Calu3 (cell line): Measurements from ENCODE around the gene SERPIND1. TPM values are rescaled to one million over a fixed set of nuclear protein-coding genes. Genes with fewer than 3 reads are reported as not detected.

ENCODE experiments used
- BruUV-seq: library from RNA; stranded (reverse); fragments of 400-500 nt; replicated peaks from 2 replicates; lab custom pipeline; 2021; lab: Mats Ljungman, UMichigan
- CTCF ChIA-PET: fragments of 300-600 bp; sonication (Branson Sonifier 250); formaldehyde crosslinking; loops from one replicate; lab custom pipeline; 2022; ENCODE audit warnings: antibody characterized with exemption; lab: Charles Lee
- DNase-seq: peaks from one replicate; pipeline ENCODE4 v3.0.0; 2022
- H3K27ac Mint-ChIP-seq: one replicate; pipeline ENCODE4 v1.8.0; 2022; ENCODE audit warnings: mixed read lengths; ENCODE audit not compliant: unreplicated experiment
- H3K27me3 Mint-ChIP-seq: one replicate; pipeline ENCODE4 v1.8.0; 2022; ENCODE audit warnings: mixed read lengths; ENCODE audit not compliant: unreplicated experiment
- H3K36me3 Mint-ChIP-seq: one replicate; pipeline ENCODE4 v1.8.0; 2022; ENCODE audit warnings: mild to moderate bottlenecking, moderate library complexity, mixed read lengths; ENCODE audit not compliant: insufficient read depth, unreplicated experiment
- H3K4me1 Mint-ChIP-seq: one replicate; pipeline ENCODE4 v1.8.0; 2022; ENCODE audit warnings: mild to moderate bottlenecking, low read depth, mixed read lengths; ENCODE audit not compliant: unreplicated experiment
- H3K4me3 Mint-ChIP-seq: one replicate; pipeline ENCODE4 v1.8.0; 2022; ENCODE audit warnings: mild to moderate bottlenecking, low read depth, moderate library complexity, mixed read lengths; ENCODE audit not compliant: unreplicated experiment
- H3K9me3 Mint-ChIP-seq: one replicate; pipeline ENCODE4 v1.8.0; 2022; ENCODE audit warnings: low read depth, mixed read lengths; ENCODE audit not compliant: unreplicated experiment
- intact Hi-C: fragments of 100-400 bp; cut with micrococcal nuclease; formaldehyde crosslinking; loops from one replicate; pipeline ENCODE4 v1.10.0; 2022; ENCODE audit not compliant: unreplicated experiment
- total RNA-seq: library from RNA; stranded (reverse); gene quantifications from 2 replicates; pipeline ENCODE4 v1.2.3, GENCODE V29; 2022
- TF ChIP-seq, protein P1 (sequence below): fragments of 200-600 bp; IDR thresholded peaks from one replicate; pipeline ENCODE4 v1.8.0; 2022; ENCODE audit warnings: antibody characterized with exemption; ENCODE audit not compliant: unreplicated experiment

SERPIND1 gene
- total RNA-seq, 1 experiment from 2014 or later = not detected

DNA sequence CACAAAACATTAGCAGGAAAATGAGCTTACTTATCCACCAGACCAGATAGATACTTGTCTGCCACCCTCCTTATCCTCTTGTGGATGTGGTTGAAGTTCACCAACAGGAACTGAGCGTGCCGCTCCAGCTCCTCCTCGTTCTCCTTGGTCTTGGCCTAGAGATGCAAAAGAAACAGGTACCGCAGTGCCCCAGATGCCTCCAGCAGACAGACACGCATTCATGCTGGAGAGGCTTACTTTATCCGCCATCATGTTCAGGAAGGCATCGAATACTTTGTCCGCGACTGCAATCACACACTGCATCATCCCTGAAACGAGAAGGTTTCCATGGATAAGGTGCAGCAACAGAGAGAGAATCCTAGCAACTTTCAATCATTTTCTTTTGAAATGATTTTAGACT, 21.0 kb upstream of the SERPIND1 start:
- no peak for DNase-seq
- CTCF ChIA-PET = no interaction called here
- TF ChIP-seq, protein P1, sequence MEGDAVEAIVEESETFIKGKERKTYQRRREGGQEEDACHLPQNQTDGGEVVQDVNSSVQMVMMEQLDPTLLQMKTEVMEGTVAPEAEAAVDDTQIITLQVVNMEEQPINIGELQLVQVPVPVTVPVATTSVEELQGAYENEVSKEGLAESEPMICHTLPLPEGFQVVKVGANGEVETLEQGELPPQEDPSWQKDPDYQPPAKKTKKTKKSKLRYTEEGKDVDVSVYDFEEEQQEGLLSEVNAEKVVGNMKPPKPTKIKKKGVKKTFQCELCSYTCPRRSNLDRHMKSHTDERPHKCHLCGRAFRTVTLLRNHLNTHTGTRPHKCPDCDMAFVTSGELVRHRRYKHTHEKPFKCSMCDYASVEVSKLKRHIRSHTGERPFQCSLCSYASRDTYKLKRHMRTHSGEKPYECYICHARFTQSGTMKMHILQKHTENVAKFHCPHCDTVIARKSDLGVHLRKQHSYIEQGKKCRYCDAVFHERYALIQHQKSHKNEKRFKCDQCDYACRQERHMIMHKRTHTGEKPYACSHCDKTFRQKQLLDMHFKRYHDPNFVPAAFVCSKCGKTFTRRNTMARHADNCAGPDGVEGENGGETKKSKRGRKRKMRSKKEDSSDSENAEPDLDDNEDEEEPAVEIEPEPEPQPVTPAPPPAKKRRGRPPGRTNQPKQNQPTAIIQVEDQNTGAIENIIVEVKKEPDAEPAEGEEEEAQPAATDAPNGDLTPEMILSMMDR = no peak
- Mint-ChIP-seq H3K9me3 (no peaks in the 10 kb centered on the region), H3K4me3 (no peak overlapping the region), H3K36me3 (peaks cover 17% of the 10 kb centered on the region), H3K27me3 (no peaks in the 10 kb centered on the region), H3K4me1 (peaks cover 9% of the 10 kb centered on the region), H3K27ac (no peak overlapping the region)
- no TSS peak for BruUV-seq
- intact Hi-C loops = no loop called here

DNA sequence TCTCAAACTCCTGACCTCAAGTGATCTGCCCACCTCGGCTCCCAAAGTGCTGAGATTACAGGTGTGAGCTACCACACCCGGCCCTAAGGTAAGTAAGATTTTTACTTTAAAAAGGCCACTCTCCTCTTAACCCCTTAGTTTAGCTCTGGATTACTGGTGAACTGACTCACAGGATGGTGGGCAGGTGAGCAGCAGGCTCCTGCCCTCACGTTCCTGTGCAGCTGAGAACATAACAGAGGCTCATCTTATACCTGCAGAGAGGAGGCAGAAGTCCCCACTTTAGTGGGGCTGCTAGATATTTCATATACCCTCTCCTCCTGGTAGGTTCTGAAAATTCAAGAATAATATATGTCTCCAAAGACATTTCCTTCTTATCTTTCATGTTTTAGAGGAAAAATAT, 17.1 kb upstream of the SERPIND1 start:
- Mint-ChIP-seq H3K4me3 (no peak overlapping the region), H3K27ac (no peak overlapping the region), H3K36me3 (peaks cover 13% of the 10 kb centered on the region), H3K9me3 (no peaks in the 10 kb centered on the region), H3K27me3 (no peaks in the 10 kb centered on the region), H3K4me1 (no peaks in the 10 kb centered on the region)
- TF ChIP-seq, protein P1 = no peak
- no TSS peak for BruUV-seq
- DNase-seq = no peak
- CTCF ChIA-PET = interaction anchor here (0.6 kb wide), 1 partner anchor 257 kb away, joined by 3 read pairs; no protein-coding TSS in a partner anchor
- intact Hi-C loops = no loop called here

DNA sequence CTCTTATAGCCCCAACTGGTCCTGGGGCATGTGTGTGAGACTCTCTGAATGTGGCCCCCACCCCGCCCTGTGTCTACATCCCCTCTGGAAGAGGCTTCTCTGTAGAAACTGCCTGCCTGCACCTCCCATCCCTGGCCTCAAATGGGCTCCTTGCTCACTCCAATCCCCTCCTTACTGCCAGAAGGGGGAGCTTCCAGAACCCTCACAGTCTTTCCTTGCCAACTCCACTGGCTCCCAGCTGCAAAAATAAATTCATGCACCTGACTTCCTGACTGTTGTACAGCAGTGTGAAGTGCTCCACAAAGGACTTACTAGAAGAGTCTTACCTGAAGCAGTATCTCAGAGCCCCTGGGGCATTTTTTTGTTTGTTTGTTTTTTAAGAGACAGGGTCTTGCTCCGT, 15.2 kb upstream of the SERPIND1 start:
- Mint-ChIP-seq H3K27me3 (no peaks in the 10 kb centered on the region), H3K27ac (no peak overlapping the region), H3K4me1 (no peaks in the 10 kb centered on the region), H3K4me3 (no peak overlapping the region), H3K9me3 (no peaks in the 10 kb centered on the region), H3K36me3 (peaks cover 15% of the 10 kb centered on the region)
- no peak for DNase-seq
- TF ChIP-seq, protein P1 = no peak
- intact Hi-C loops = no loop called here
- BruUV-seq = no TSS peak
- CTCF ChIA-PET = interaction anchor here (0.7 to 1.0 kb wide), 3 partner anchors 17 to 26 kb away, joined by 3 to 4 read pairs (median 4); no protein-coding TSS in a partner anchor

DNA sequence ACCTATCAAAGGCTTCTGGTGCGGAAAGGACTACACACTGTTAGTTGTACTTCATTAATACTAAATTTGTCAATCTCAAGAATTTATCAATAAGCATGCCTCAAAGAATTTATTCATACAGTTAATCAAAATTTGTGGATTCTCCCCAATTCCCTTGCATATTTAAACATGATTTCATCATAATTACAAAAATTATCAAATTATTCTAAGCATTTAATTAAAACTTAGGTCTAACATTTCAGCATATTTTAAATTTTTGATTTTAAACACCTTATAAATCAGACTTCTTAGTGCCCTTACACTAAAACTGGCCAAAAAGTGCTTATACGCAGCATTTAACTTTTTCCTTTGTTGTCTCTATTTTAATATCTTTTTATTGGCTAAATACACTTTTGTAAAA, 13.8 kb upstream of the SERPIND1 start:
- CTCF ChIA-PET = no interaction called here
- no TSS peak for BruUV-seq
- no peak overlapping the region for H3K27ac Mint-ChIP-seq

More for the DNA sequence above, 13.8 kb upstream of the SERPIND1 start:
- no peaks in the 10 kb centered on the region for H3K4me1 Mint-ChIP-seq
- H3K36me3 Mint-ChIP-seq = peaks cover 20% of the 10 kb centered on the region
- intact Hi-C loops = no loop called here
- H3K27me3 Mint-ChIP-seq = no peaks in the 10 kb centered on the region
- H3K9me3 Mint-ChIP-seq = no peaks in the 10 kb centered on the region
- no peak for DNase-seq
- H3K4me3 Mint-ChIP-seq = no peak overlapping the region
- TF ChIP-seq, protein P1 = no peak
